ENCODE data around the gene HYDIN.
A peak's percentile ranks its signal among the peaks of the same experiment; 100 is the strongest.

The HYDIN gene

GRCh38 chr16:70801611-70802010, 428.9 kb downstream of the HYDIN start:
- H3K79me2 ChIP-seq (ENCODE audit: control insufficient read depth, insufficient read depth, low read length): peaks cover 16% of the 10 kb centered on the region
- H4K8ac ChIP-seq (ENCODE audit: low read depth, low read length): no peak overlapping the region
- H2BK5ac ChIP-seq (ENCODE audit: low read length): no peak overlapping the region

GRCh38 chr16:70800781-70801480, 429.6 kb downstream of the HYDIN start, which contains the start of gene VAC14:
TSS of gene VAC14 (minus strand) at chr16:70801158. CDS start at chr16:70800900, 258 bp downstream.
- Histone ChIP-seq H3K79me2 (ENCODE audit: control insufficient read depth, insufficient read depth, low read length) (peaks cover 16% of the 10 kb centered on the region), H3K23ac (ENCODE audit: low read length) (no peak within 1 kb of the TSS), H2AK5ac (ENCODE audit: low read length) (no peak within 1 kb of the TSS), H3K18ac (ENCODE audit: low read length) (no peak within 1 kb of the TSS), H2BK15ac (replicated peaks; ENCODE audit: low read depth) (no peak within 1 kb of the TSS), H3K36me3 (ENCODE audit: control insufficient read depth, insufficient read depth, low read length) (no peaks in the 10 kb centered on the region), H3K27ac (ENCODE audit: low read depth, low read length) (no peak within 1 kb of the TSS), H2BK5ac (ENCODE audit: low read length) (no peak within 1 kb of the TSS), H3K4me1 (ENCODE audit: control insufficient read depth, low read depth, low read length) (peaks cover 3% of the 10 kb centered on the region), H3K9ac (ENCODE audit: low read length) (peak within 1 kb of the TSS; percentile 77), H3K27me3 (ENCODE audit: insufficient read depth, low read length, poor library complexity) (no peaks in the 10 kb centered on the region), H2BK120ac (ENCODE audit: low read depth, low read length) (no peak within 1 kb of the TSS), H3K4me3 (ENCODE audit: low read length) (peak within 1 kb of the TSS; percentile 87), H3K4me2 (ENCODE audit: low read length) (peak within 1 kb of the TSS; percentile 84), H3K4ac (ENCODE audit: low read depth, low read length) (no peak within 1 kb of the TSS), H3K56ac (ENCODE audit: low read length) (peak within 1 kb of the TSS; percentile 89), H4K5ac (ENCODE audit: low read length) (no peak within 1 kb of the TSS), H4K8ac (ENCODE audit: low read depth, low read length) (no peak within 1 kb of the TSS), H3K79me1 (ENCODE audit: low read length) (peaks cover 18% of the 10 kb centered on the region)
- no CpG with 5 or more reads among the region's 64 CpGs for WGBS (ENCODE audit: extremely low coverage, insufficient coverage, low lambda C conversion rate)
- DNase-seq: peak; percentile 95

More at GRCh38 chr16:70801611-70802010, 428.9 kb downstream of the HYDIN start:
- Histone ChIP-seq H3K18ac (ENCODE audit: low read length) (no peak overlapping the region), H3K23ac (ENCODE audit: low read length) (no peak overlapping the region), H3K36me3 (ENCODE audit: control insufficient read depth, insufficient read depth, low read length) (no peaks in the 10 kb centered on the region), H2AK5ac (ENCODE audit: low read length) (no peak overlapping the region), H4K5ac (ENCODE audit: low read length) (no peak overlapping the region), H3K27me3 (ENCODE audit: insufficient read depth, low read length, poor library complexity) (no peaks in the 10 kb centered on the region), H2BK120ac (ENCODE audit: low read depth, low read length) (no peak overlapping the region), H2BK15ac (replicated peaks; ENCODE audit: low read depth) (no peak overlapping the region), H3K56ac (ENCODE audit: low read length) (no peak overlapping the region), H3K4ac (ENCODE audit: low read depth, low read length) (no peak overlapping the region), H3K4me2 (ENCODE audit: low read length) (no peak overlapping the region), H3K4me1 (ENCODE audit: control insufficient read depth, low read depth, low read length) (peaks cover 3% of the 10 kb centered on the region), H3K9ac (ENCODE audit: low read length) (no peak overlapping the region), H3K4me3 (ENCODE audit: low read length) (no peak overlapping the region), H3K79me1 (ENCODE audit: low read length) (peaks cover 16% of the 10 kb centered on the region), H3K27ac (ENCODE audit: low read depth, low read length) (no peak overlapping the region)
- DNase-seq: peak; percentile 36
- no CpG with 5 or more reads among the region's 3 CpGs for WGBS (ENCODE audit: extremely low coverage, insufficient coverage, low lambda C conversion rate)

- no peak overlapping the region for H2BK15ac ChIP-seq (replicated peaks; ENCODE audit: low read depth)
- peaks cover 18% of the 10 kb centered on the region for H3K79me1 ChIP-seq (ENCODE audit: low read length)
- H2AK5ac ChIP-seq (ENCODE audit: low read length): no peak overlapping the region
- peaks cover 19% of the 10 kb centered on the region for H3K79me2 ChIP-seq (ENCODE audit: control insufficient read depth, insufficient read depth, low read length)
- peak overlapping the region; percentile 84 for H3K4me2 ChIP-seq (ENCODE audit: low read length)
- H2BK120ac ChIP-seq (ENCODE audit: low read depth, low read length): no peak overlapping the region
- H3K23ac ChIP-seq (ENCODE audit: low read length): no peak overlapping the region
- H4K8ac ChIP-seq (ENCODE audit: low read depth, low read length): no peak overlapping the region
- WGBS (ENCODE audit: extremely low coverage, insufficient coverage, low lambda C conversion rate): no CpG with 5 or more reads among the region's 7 CpGs
- no peak overlapping the region for H3K4ac ChIP-seq (ENCODE audit: low read depth, low read length)
- H3K56ac ChIP-seq (ENCODE audit: low read length): peak overlapping the region; percentile 89
- no peak for DNase-seq
- H3K18ac ChIP-seq (ENCODE audit: low read length): no peak overlapping the region
- peak overlapping the region; percentile 87 for H3K4me3 ChIP-seq (ENCODE audit: low read length)
- H3K9ac ChIP-seq (ENCODE audit: low read length): peak overlapping the region; percentile 77
- H2BK5ac ChIP-seq (ENCODE audit: low read length): no peak overlapping the region
- H3K4me1 ChIP-seq (ENCODE audit: control insufficient read depth, low read depth, low read length): peaks cover 3% of the 10 kb centered on the region
- no peak overlapping the region for H4K5ac ChIP-seq (ENCODE audit: low read length)
- H3K27me3 ChIP-seq (ENCODE audit: insufficient read depth, low read length, poor library complexity): no peaks in the 10 kb centered on the region
- no peaks in the 10 kb centered on the region for H3K36me3 ChIP-seq (ENCODE audit: control insufficient read depth, insufficient read depth, low read length)
- H3K27ac ChIP-seq (ENCODE audit: low read depth, low read length): no peak overlapping the region
Observed at GRCh38 chr16:70800311-70800710, 430.2 kb downstream of the HYDIN start.

GRCh38 chr16:70796301-70796700, 434.2 kb downstream of the HYDIN start:
- Histone ChIP-seq H3K18ac (ENCODE audit: low read length) (no peak overlapping the region), H3K4me2 (ENCODE audit: low read length) (no peak overlapping the region), H4K8ac (ENCODE audit: low read depth, low read length) (no peak overlapping the region), H3K9ac (ENCODE audit: low read length) (no peak overlapping the region), H3K36me3 (ENCODE audit: control insufficient read depth, insufficient read depth, low read length) (no peaks in the 10 kb centered on the region), H3K27ac (ENCODE audit: low read depth, low read length) (no peak overlapping the region), H3K4me1 (ENCODE audit: control insufficient read depth, low read depth, low read length) (peaks cover 3% of the 10 kb centered on the region), H3K4ac (ENCODE audit: low read depth, low read length) (no peak overlapping the region), H2AK5ac (ENCODE audit: low read length) (no peak overlapping the region), H4K5ac (ENCODE audit: low read length) (no peak overlapping the region), H3K79me2 (ENCODE audit: control insufficient read depth, insufficient read depth, low read length) (peaks cover 35% of the 10 kb centered on the region), H3K23ac (ENCODE audit: low read length) (no peak overlapping the region), H2BK120ac (ENCODE audit: low read depth, low read length) (no peak overlapping the region), H3K56ac (ENCODE audit: low read length) (no peak overlapping the region), H2BK5ac (ENCODE audit: low read length) (no peak overlapping the region), H3K27me3 (ENCODE audit: insufficient read depth, low read length, poor library complexity) (no peaks in the 10 kb centered on the region), H3K79me1 (ENCODE audit: low read length) (peaks cover 30% of the 10 kb centered on the region), H2BK15ac (replicated peaks; ENCODE audit: low read depth) (no peak overlapping the region), H3K4me3 (ENCODE audit: low read length) (no peak overlapping the region)
- no peak for DNase-seq
- no CpG with 5 or more reads among the region's 3 CpGs for WGBS (ENCODE audit: extremely low coverage, insufficient coverage, low lambda C conversion rate)

GRCh38 chr16:70795296-70795912, 435.1 kb downstream of the HYDIN start:
- Histone ChIP-seq H3K36me3 (ENCODE audit: control insufficient read depth, insufficient read depth, low read length) (no peaks in the 10 kb centered on the region), H3K4me2 (ENCODE audit: low read length) (no peak overlapping the region), H3K4ac (ENCODE audit: low read depth, low read length) (no peak overlapping the region), H3K79me1 (ENCODE audit: low read length) (peaks cover 32% of the 10 kb centered on the region), H4K8ac (ENCODE audit: low read depth, low read length) (no peak overlapping the region), H3K23ac (ENCODE audit: low read length) (no peak overlapping the region), H2BK120ac (ENCODE audit: low read depth, low read length) (no peak overlapping the region), H4K5ac (ENCODE audit: low read length) (no peak overlapping the region), H3K56ac (ENCODE audit: low read length) (no peak overlapping the region), H3K18ac (ENCODE audit: low read length) (no peak overlapping the region), H3K27me3 (ENCODE audit: insufficient read depth, low read length, poor library complexity) (no peaks in the 10 kb centered on the region), H3K9ac (ENCODE audit: low read length) (no peak overlapping the region), H3K79me2 (ENCODE audit: control insufficient read depth, insufficient read depth, low read length) (peaks cover 34% of the 10 kb centered on the region), H2BK5ac (ENCODE audit: low read length) (no peak overlapping the region), H2BK15ac (replicated peaks; ENCODE audit: low read depth) (no peak overlapping the region), H3K4me1 (ENCODE audit: control insufficient read depth, low read depth, low read length) (peaks cover 3% of the 10 kb centered on the region), H2AK5ac (ENCODE audit: low read length) (no peak overlapping the region), H3K4me3 (ENCODE audit: low read length) (no peak overlapping the region), H3K27ac (ENCODE audit: low read depth, low read length) (no peak overlapping the region)
- no CpG with 5 or more reads among the region's 12 CpGs for WGBS (ENCODE audit: extremely low coverage, insufficient coverage, low lambda C conversion rate)
- no peak for DNase-seq

All from mesendoderm (in vitro differentiated cells).